ENCODE data around the gene BLTP3A.
"Not testable (repeated sequence)": the region's sequence is repeated elsewhere in the genome, so short reads cannot be mapped to it uniquely, and the experiment has no call there.

The BLTP3A gene

GRCh38 chr6:34746104-34746846 lies 45.6 kb upstream of the BLTP3A start:
- TF ChIP-seq SUZ12 (IDR thresholded peaks at IDR 0.05), result no peak
- no peak for TF ChIP-seq LEF1 (IDR thresholded peaks at IDR 0.05; ENCODE audit: borderline replicate concordance)
- no peak for TF ChIP-seq SP1 (IDR thresholded peaks at IDR 0.05)
- no peak for TF ChIP-seq HDGF (IDR thresholded peaks at IDR 0.05; ENCODE audit: borderline replicate concordance)
- no peak for TF ChIP-seq NFRKB (IDR thresholded peaks at IDR 0.05)
- no peak for TF ChIP-seq PKNOX1 (IDR thresholded peaks at IDR 0.05)
- TF ChIP-seq L3MBTL2 (conservative IDR thresholded peaks at IDR 0.05), result no peak
- no peak for TF ChIP-seq ELF4 (IDR thresholded peaks at IDR 0.05)
- no peak for TF ChIP-seq TARDBP (IDR thresholded peaks at IDR 0.05)
- TF ChIP-seq FOXM1 (IDR thresholded peaks at IDR 0.05; ENCODE audit: borderline replicate concordance), result no peak
- no peak for TF ChIP-seq ZNF384 (IDR thresholded peaks at IDR 0.05)
- TF ChIP-seq FOXA1 (IDR thresholded peaks at IDR 0.05), result no peak
- TF ChIP-seq FOXK2 (IDR thresholded peaks at IDR 0.05), result no peak
- no peak for TF ChIP-seq BHLHE40 (IDR thresholded peaks at IDR 0.05; ENCODE audit: borderline replicate concordance)
- TF ChIP-seq CTBP1 (IDR thresholded peaks at IDR 0.05; ENCODE audit: borderline replicate concordance), result no peak
- TF ChIP-seq ARNT (IDR thresholded peaks at IDR 0.05), result no peak
- CTCF ChIA-PET, result interaction anchor here (0.6 kb wide), 1 partner anchor 133 kb away, joined by 3 read pairs; no protein-coding TSS in a partner anchor
- no peak for DNase-seq (ENCODE audit: extremely low spot score)
- POLR2A ChIA-PET, result interaction anchor here (1.2 to 3.8 kb wide), 3 partner anchors 11 to 50 kb away, joined by 3 to 21 read pairs (median 7); partner anchors contain the start of genes BLTP3A and SNRPC

- TF ChIP-seq SUZ12 (IDR thresholded peaks at IDR 0.05), result no peak
- no peak for TF ChIP-seq ARNT (IDR thresholded peaks at IDR 0.05)
- DNase-seq (ENCODE audit: extremely low spot score), result no peak
- POLR2A ChIA-PET, result no interaction called here
- CTCF ChIA-PET, result no interaction called here
Measured at GRCh38 chr6:34748757-34749156, 43.1 kb upstream of the BLTP3A start.

- not testable (repeated sequence) for DNase-seq (ENCODE audit: extremely low spot score)
- peak; percentile 99 for TF ChIP-seq ZNF384 (IDR thresholded peaks at IDR 0.05)
- CTCF ChIA-PET, result interaction anchor here (0.7 kb wide), 2 partner anchors 18 to 50 kb away, joined by 3 read pairs; no protein-coding TSS in a partner anchor
- POLR2A ChIA-PET, result interaction anchor here (1.0 to 2.0 kb wide), 20 partner anchors 11 to 513 kb away, joined by 3 to 29 read pairs (median 5); partner anchors contain the start of genes ANKS1A, BLTP3A, ILRUN and RPS10
Measured at GRCh38 chr6:34756513-34756856, 35.4 kb upstream of the BLTP3A start.

- TF ChIP-seq BHLHE40 (IDR thresholded peaks at IDR 0.05; ENCODE audit: borderline replicate concordance) (no peak), PKNOX1 (IDR thresholded peaks at IDR 0.05) (no peak), NFRKB (IDR thresholded peaks at IDR 0.05) (no peak), HDGF (IDR thresholded peaks at IDR 0.05; ENCODE audit: borderline replicate concordance) (no peak), FOXA1 (IDR thresholded peaks at IDR 0.05) (no peak), LEF1 (IDR thresholded peaks at IDR 0.05; ENCODE audit: borderline replicate concordance) (no peak), SUZ12 (IDR thresholded peaks at IDR 0.05) (no peak), ZNF384 (IDR thresholded peaks at IDR 0.05) (no peak), L3MBTL2 (conservative IDR thresholded peaks at IDR 0.05) (no peak), ARNT (IDR thresholded peaks at IDR 0.05) (no peak), CTBP1 (IDR thresholded peaks at IDR 0.05; ENCODE audit: borderline replicate concordance) (no peak), TARDBP (IDR thresholded peaks at IDR 0.05) (no peak), ELF4 (IDR thresholded peaks at IDR 0.05) (no peak), FOXK2 (IDR thresholded peaks at IDR 0.05) (no peak), FOXM1 (IDR thresholded peaks at IDR 0.05; ENCODE audit: borderline replicate concordance) (no peak)
- CTCF ChIA-PET, result interaction anchor here (0.7 kb wide), 1 partner anchor 22 kb away, joined by 3 read pairs; no protein-coding TSS in a partner anchor
- DNase-seq (ENCODE audit: extremely low spot score), result no peak
- POLR2A ChIA-PET, result interaction anchor here (0.6 to 2.0 kb wide), 23 partner anchors 11 to 648 kb away, joined by 3 to 29 read pairs (median 5); partner anchors contain the start of genes ANKS1A, BLTP3A, ILRUN and SCUBE3
Measured at GRCh38 chr6:34757687-34758274, 34.1 kb upstream of the BLTP3A start.

GRCh38 chr6:34760108-34760507 lies 31.8 kb upstream of the BLTP3A start:
- ChIA-PET CTCF (no interaction called here), POLR2A (no interaction called here)
- no peak for DNase-seq (ENCODE audit: extremely low spot score)
- TF ChIP-seq FOXM1 (IDR thresholded peaks at IDR 0.05; ENCODE audit: borderline replicate concordance), result no peak
- TF ChIP-seq CTBP1 (IDR thresholded peaks at IDR 0.05; ENCODE audit: borderline replicate concordance), result no peak
- TF ChIP-seq NFRKB (IDR thresholded peaks at IDR 0.05), result no peak
- no peak for TF ChIP-seq TARDBP (IDR thresholded peaks at IDR 0.05)
- no peak for TF ChIP-seq FOXK2 (IDR thresholded peaks at IDR 0.05)
- TF ChIP-seq L3MBTL2 (conservative IDR thresholded peaks at IDR 0.05), result no peak
- TF ChIP-seq ZNF384 (IDR thresholded peaks at IDR 0.05), result no peak
- TF ChIP-seq BHLHE40 (IDR thresholded peaks at IDR 0.05; ENCODE audit: borderline replicate concordance), result no peak
- TF ChIP-seq HDGF (IDR thresholded peaks at IDR 0.05; ENCODE audit: borderline replicate concordance), result no peak
- no peak for TF ChIP-seq FOXA1 (IDR thresholded peaks at IDR 0.05)
- no peak for TF ChIP-seq LEF1 (IDR thresholded peaks at IDR 0.05; ENCODE audit: borderline replicate concordance)
- TF ChIP-seq SP1 (IDR thresholded peaks at IDR 0.05), result no peak
- no peak for TF ChIP-seq ARNT (IDR thresholded peaks at IDR 0.05)
- no peak for TF ChIP-seq PKNOX1 (IDR thresholded peaks at IDR 0.05)

- DNase-seq (ENCODE audit: extremely low spot score); CTCF ChIA-PET; POLR2A ChIA-PET: not testable (repeated sequence)
Measured at GRCh38 chr6:34761681-34762080, 30.2 kb upstream of the BLTP3A start.
